Measurements from ENCODE around the gene RASL10B.

RASL10B gene

DNA sequence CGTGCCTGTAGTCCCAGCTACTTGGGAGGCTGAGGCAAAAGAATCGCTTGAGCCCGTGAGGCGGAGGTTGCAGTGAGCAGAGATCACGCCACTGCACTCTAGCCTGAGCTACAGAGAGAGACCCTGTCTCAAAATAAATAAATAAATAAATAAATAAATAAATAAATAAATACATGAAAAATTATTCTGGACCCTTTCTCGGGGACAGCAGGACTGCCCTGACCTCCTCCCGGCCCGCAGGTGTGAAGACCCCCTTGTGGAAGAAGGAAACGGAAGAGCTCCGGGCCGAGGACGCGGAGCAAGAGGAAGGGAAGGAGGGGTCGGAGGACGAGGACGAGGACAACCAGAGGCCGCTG lies 32.3 kb downstream of the RASL10B start:
- DNase-seq: no peak

DNA sequence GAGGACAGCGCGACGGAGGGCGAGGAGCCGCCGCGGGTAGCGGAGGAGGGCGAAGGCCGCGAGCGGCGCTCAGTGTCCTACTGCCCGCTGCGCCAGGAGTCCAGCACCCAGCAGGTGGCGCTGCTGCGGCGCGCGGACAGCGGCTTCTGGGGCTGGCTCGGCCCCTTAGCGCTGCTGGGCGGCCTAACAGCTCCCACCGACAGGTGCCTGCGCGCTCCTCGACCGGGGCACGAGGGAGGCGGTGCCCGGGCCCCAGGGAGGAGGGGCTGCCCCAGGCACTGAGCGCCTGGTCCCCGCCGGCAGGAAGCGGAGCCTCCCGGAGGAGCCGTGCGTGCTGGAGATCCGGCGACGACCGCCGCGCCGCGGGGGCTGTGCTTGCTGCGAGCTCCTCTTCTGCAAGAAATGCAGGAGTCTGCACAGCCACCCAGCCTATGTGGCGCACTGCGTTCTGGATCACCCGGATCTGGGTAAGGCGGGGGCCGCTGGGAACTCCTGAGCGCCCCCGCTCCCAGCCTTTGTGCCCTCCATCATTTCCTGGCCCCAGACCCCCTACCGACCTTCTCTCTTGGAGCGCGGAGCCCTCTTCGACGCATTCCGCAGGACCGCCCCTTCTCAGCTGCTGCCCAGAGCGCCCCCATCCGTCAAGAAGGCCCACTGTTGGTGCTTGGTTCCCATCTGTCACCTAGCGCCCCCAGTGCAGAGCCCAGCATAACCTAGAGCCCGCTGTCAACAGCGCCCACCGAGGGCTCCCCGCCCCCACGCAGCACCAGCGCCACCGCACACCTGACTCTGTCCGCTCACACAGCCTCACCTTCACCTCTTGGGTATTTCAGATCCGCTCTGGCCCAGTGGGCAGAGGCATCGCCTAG lies 32.9 kb downstream of the RASL10B start:
- peak in 53 of 56 donors; percentile 13 to 88 (median 66) for DNase-seq

DNA sequence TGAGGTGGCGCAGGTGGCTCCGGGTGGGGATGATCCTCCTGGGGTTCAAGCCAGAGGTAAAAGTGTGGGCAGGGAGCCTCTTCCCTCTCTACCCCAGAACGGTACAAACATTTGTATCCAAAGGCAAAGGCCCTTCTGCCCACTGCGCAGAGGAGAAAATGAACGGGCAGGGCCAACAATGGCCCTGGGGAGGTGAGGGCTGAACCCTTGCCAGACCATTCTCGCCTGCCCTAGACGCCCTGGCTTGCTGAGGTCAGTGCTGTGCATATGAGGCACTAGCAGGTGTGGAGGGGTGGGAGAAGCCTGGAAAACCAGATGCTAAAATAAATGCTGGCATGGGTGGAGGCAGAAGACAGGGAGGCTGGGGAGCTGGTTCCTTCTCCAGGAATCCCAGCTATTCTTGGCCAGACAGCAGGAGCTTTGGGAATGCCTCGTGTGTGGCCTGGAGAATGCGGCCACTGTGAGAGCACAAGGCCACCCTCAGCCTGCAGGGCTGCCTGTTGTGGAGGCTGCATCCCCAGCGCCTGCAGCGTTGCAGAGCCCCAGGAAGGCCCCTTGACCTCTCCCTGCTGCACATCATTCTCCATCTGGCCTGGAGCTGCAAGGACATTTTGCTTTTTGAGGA lies 33.8 kb downstream of the RASL10B start:
- DNase-seq: no peak

DNA sequence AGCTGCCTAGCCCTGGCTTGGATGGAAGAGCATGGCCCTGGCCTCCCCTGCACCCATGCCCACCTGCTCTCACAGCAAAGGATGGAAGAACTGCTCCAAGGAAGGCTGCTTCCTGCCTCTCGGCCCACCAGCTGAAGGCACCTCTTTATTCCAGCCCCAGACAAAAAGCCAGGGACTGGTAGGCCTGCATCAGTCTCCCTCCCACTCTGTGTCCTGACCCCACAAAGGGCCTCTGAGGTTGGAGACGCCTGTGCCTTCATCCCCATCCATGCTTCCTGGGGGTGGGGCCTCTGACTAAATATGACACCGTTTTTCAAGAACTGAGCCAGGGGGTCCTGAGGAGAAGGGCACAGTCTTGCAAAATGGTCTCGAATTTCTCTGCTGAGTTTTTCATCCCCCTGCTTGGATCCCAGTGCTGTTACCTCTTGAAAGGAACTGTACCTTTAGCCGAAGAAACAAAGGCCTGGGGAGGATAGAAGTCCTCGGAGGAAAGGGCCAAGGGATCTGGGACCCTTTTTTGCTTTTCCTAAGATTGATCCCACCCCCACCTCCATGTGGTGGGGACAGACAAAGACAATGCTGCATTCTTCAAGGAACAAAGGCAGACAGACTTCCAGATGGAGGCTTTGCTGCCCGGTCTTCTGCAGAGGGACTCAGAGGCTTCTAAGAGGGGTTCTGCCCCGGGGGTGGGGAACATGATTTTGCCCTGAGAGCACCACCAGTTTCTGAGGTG lies 34.5 kb downstream of the RASL10B start:
- no peak for DNase-seq

DNA sequence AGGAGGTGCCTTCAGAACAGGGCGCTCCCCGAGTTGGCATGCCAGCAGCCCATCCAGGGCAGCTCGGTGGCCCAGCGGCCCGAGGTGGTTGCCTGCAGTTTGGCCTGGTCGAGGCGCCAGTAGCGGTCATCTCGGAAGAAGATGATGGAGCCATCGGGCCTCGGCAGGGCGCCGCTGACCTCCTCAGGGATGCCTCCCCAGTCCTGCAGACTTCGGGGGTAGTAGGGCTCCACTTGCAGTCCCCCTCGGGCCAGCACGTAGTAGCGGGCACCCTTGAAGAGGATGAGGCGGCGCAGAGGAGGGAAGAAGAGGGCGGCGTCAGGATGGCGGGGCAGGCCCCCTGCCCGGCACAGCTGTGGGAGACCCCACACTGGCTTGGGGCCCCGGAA lies 35.0 kb downstream of the RASL10B start:
- DNase-seq: no peak

DNA sequence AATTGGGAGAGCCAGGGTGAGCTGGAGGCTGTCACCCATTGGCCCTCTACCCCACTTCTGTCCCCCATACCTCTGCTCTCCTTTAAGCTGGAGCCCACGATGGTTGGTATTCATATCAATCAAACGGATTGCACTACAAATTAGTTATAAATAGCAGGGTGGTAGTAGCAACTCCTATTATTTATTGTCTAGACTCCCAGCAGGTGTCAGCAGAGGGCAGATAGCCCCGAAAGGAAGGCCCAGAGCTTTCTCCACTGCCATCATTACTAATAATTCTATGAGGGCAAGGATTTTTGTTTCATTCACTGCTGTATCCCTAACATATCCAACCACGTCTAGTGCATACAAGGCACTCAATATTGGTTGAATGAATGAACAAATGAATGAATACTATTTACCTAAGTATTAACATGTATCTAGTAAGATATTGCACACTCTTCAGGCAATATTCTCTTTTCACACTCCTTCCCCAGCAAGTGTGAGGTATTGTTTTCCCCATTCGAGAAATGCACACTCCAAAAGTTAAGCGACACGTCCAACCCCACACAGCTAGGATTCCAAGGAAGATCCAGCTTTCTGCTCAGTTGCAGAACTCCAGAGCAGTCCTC lies 35.6 kb downstream of the RASL10B start:
- DNase-seq: peak in 5 of 56 donors; percentile 8 to 41 (median 13)

DNA sequence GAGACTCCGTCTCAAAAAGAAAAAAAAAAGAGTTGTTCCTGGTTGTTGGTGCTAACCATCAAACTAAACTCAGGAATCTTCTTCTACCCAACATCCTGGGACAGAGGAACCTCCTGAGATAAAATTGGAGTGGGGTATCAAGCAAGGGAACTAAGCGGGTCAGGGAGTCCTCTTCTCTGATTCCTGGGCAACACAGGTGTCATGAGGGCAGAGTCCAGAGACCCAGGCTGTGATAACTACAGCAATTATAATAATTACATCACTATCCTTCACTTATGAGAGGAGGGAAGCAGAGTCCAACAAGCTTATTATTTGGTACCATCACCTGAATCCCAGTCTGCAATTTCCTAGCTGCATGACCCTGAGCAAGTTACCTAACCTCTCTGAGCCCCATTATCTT lies 37.4 kb downstream of the RASL10B start:
- no peak for DNase-seq

DNA sequence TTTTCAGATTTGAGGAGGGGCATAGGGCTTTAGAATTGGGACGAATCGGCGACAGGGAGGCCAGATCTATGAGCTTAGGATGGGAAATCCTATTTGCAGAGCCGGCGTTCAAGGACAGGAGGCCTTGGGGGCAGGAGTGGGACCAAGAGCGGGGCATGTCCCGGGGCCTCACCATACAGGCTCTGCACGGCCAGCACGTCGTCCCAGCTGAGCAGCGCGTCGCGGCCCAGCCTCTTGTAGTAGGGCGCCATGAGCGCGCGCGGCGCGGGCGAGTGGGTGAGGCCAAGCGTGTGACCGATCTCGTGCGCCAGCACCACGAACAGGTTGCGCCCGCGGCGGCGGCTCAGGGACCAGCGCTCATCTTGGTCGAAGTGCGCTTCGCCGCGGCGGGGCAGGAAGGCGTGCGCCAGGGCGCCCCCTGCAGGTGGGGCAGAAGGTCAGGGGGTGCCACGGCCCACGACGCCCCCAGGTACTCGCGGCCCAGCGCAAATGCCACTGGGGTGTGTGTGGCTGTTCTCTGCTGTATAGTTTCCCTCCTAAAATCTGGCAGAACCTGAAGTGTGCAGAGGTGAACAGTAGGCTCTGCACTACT lies 38.6 kb downstream of the RASL10B start:
- no peak for DNase-seq

DNA sequence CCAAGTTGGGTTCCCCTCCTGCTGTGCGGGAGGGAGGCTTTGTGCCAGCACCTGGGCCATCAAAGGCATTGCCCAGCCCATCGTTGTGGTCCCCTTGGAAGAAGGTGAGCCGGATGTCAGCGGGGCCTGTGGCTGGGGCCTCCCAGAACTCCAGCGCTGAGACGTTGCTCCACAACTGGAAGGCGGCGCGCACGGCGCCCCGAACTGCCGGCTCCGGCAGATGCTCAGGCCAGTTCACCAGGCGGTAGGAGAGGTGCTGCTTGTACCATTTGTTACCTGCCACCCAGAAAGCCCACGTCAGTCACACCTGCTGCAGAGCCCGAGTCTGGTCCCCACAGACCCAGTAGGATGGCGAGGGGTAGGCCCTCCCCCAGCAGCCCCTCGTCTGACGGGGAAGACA lies 41.7 kb downstream of the RASL10B start:
- no peak for DNase-seq

DNA sequence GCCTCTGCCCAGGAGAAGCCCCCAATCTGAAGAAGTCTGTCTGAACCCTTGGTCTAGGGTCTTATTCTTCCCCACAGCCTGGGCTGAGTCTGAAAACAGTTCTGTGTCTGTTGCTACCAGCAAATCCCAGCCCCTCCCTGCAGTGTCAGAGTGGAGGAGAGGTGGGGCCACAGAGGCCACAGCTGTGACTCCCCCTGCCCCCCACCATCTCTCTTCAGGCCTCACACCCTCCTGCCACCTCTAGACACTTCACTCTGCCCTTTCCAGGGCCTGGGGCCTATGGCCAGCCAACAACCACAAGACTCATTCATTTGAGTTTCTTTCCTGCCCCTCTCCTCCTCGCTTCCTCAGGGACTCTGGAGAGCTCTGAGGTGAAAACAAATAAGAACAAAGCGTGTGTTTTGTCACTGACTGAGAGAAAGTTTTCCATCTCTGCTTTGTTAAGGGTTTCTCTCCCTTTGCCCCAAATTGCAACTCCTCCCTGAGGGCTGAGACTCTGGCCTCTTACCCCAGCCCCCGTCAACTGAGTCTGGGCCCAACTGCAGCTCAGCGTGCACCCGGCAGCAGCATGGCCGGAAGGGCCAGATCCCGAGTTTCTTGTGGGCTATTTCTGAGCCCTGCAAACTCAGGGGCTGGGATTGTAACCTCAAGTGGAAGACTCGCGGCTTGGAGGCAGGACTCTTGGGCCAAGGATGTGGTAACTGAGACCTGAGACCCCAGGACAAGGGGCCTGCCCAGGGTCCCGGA lies 42.4 kb downstream of the RASL10B start:
- no peak for DNase-seq

DNA sequence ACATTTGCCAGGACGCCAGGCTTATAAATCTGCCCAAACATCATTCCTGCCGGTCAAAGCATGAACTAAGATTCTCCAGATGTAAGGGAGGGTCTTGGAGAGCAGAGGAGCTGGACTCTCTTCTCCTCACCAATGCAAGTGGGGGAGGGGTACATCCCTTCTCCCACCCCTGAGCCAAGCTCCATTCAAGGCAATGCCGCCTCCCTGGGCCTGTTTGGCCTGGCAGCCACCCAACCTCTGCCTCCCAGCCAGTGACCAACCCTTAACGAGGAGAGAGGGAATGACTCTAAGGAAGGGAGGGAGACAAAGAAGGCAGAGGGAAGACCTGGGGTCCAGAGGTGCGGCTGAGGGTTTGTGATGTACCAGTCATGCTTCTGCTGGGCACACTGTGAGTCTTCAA lies 43.1 kb downstream of the RASL10B start:
- DNase-seq: peak in 25 of 56 donors; percentile 8 to 66 (median 36)

DNA sequence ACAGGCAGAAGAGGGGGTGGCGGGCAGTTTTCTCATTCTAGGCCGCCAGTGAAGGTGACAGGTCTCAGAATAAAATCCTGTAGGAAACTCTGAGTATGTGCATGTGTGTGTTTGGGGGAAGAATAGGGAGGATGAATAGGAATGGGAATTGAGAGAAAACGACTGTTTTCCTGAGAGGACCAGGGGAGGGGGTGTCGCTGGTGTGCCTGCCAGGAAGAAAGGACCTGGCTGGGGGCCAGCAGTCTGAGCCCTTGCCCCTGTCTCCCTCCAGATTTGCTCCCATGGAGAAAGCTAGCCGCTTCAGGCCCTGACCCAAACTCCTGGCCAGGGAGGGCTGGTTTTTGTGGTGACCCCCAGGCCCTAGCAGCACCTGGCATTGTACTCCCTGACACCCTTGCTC lies 43.6 kb downstream of the RASL10B start:
- DNase-seq: no peak

DNA sequence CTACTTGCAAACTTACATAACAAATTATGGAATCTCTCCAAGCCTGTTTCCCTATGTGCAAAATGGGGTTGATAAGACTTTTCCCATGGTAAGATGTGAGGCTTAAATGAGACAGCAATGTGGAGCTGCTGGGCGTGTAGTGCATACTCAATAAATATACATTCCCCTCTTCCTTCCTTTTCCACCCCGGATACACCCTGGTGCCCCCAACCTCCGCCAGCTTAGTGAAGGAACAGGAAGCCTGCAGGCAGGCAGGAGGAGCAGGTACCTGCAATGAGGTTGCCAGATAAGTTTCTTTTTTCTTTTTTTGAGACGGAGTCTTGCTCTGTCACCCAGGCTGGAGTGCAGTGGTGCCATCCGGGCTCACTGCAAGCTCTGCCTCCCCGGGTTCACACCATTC lies 44.1 kb downstream of the RASL10B start:
- DNase-seq: no peak

DNA sequence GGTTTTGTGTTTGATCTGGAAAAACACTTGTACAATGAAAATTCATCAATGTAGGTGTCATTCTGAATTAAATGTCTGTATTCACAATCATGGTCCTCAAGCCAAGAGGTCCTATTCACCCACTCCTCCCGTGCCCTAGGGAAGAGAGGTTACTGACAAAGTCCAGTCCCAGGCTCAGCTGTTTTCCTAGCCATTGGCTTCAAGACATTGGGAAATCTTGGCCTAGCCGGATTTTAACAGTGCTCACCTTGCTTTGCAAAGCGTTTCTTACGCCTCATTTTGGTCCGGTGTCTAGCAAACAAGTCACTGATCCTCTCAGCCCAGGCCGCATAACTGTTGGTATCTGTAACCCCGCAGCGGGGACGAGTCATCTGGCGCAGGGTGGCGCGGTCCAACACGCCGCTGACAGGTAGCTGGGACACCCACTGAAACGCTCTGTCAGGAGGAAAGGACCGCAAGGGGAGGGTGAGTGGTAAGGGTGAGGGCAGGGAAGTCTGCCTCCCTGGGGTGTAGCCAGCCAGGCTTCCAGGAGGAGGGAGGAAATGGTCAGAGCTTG lies 47.3 kb downstream of the RASL10B start:
- no peak for DNase-seq

DNA sequence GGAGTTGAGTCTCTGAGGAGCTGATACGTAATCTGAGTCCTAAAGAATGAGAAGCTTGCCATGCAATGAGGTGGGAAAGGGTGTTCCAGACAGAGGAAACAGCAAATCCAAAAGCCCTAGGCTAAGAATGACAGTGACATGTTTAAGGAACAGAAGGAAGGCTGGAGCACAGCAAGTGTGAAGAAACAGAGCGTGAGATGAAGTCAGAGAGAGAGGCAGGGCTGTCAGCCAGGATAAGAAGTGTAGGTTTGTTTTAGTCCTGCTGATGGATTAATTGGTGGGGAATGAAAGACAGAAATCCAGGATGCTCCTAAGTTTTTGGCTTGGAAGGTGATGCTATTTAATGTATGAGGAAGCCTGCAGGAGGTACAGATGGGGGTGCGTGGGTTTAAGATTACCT lies 49.5 kb downstream of the RASL10B start:
- no peak for DNase-seq

DNA sequence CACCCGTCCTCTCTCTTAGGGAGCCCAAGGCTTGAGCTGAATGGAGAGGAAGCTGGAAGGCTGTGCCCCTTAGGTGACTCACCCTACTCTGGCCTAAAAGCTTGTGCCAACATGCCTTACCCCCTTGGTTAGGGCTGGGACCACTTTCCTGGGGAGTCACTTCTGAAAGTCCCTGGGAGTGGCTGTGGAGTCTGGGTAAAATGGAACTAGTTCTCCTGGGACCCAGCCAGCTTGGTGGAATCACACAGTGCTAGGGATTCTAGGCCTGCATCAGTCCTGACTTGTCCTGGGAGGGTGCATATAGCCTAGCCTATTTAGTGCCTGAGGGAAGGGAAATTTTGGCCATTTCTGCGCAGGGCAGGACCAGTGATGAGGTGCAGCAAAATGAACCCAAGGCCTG lies 53.5 kb downstream of the RASL10B start:
- no peak for DNase-seq

DNA sequence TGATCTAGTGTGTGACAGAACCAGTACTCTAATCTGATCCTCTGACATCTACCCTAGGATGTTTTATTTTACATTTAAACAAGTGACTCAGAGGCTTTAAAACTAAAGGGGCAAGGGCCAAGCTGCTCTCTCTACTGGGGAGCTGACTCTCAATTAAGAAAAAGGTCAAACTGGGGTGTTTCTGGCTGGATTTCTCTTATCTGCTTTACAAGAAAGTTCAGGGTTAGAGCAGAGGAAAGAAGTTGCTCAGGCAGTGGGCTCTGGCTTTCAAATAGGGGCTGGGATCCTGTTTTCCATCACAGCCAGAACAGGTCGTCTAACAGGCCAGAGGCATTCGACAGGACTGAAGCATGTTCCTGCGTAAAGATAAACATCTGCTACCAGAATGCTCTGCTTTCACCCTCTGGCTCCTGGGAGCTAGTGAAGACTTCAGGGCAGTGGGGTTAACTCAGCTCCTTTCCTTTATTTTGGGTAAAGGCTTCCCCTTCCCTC lies 55.5 kb downstream of the RASL10B start:
- no peak for DNase-seq

DNA sequence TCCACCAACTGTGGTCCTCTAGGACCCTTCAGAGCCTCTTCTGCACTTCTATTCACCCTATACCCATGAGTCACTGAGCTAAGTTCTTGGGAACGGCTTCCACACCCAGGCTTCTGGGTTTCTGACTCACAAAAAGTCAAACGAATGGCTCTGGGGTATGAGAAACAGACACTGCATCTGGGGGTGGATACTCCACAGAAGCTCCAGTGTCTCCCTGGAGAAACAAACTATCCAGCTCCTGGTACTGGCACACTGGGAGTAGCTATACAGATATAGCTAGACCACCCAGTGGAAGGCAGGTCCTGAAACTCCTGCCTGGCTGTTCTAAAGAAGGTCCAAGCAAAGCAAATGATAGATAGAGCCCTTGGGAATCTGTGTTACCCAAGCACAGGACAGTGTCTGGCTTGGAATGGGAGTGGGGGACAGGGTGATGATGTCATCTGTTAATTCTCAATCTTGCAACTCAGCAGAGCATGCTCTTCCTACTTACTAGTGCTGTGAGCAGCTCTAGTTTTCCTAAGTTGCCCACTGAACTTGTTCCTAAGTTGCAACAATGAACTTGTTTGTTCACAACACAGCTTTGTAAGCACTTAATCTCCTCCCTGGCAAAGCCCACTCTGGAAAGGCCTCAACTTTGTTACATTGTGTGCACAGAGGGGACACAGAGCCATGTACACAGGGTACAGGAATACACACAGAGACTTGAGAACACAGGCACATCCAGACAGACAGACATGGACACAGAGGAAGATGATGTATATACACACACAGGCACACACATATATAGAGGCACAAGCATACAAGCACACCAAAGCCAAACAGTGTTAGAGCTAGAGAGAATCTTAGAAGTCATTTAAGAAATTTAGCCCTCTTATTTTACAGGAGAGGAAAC lies 57.3 kb downstream of the RASL10B start:
- DNase-seq: no peak

DNA sequence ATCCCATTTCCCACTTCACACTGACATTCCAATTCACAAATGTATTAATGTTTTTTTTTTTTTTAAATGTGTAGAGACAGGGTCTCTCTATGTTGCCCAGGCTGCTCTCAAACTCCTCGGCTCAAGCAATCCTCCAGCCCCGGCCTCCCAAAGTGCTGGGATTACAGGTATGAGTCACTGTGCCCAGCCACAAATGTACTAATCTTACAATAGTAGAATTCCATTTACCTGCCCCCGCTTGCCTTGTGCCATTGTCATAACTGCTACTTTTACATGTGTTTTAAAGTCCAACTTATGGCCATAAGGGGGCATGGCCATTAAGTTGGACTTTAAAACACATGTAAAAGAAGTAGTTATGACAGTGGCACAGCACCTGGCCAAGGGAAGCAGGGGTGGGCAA lies 59.4 kb downstream of the RASL10B start:
- DNase-seq: no peak
